Measurements from ENCODE around the gene TRIM52.

DNA sequence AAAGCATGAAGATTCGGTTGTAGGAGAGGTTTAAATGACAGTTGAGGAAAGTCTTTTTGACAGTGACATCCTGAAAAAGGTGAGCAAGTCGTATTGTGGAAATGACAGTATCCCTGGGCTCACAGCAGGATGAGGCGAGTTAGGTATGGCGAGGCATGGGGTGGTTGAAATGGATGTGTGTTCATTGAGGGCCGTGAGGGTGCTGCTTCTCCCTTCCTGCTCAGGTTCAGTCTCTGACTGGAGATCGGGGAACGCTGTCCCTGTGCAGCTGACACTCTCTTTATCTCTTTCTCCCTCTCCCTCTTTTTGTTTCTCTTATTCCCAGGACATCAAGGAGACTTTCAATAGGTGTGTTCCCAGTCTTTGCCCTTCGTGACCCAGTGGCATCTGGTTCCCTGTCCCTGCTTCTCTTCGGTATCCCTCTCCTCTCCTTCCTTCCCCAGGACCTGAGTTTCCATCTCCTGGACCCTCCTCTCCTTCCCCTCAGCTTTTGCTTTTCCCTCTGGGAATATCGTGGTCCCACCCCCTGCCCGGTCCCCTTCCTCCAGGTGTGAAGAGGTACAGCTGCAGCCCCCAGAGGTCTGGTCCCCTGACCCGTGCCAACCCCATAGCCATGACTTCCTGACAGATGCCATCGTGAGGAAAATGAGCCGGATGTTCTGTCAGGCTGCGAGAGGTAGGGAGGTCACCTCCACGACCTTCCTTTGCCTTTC lies 27.7 kb downstream of the TRIM52 start:
- TF ChIP-seq POLR2A (IDR thresholded peaks at IDR 0.05; ENCODE audit: low read length) = no peak
- TF ChIP-seq GATA1 (IDR thresholded peaks at IDR 0.05; ENCODE audit: low read depth, low read length) = no peak
